GM10248 (cell line): ENCODE data around the gene C14orf180.

ENCODE experiments used
- CTCF ChIA-PET: fragments of 300-600 bp; sonication (Branson Sonifier 250); formaldehyde crosslinking; extraction: SDS; loops from one replicate; lab custom pipeline; 2021; ENCODE audit warnings: antibody characterized with exemption; lab: Yijun Ruan, JAX
- POLR2A ChIA-PET: fragments of 350-650 bp; sonication (Branson Sonifier 250); formaldehyde crosslinking; extraction: SDS; loops from one replicate; lab custom pipeline; 2020; ENCODE audit warnings: antibody characterized with exemption; lab: Yijun Ruan, JAX
- DNase-seq: peaks from one replicate; pipeline ENCODE4 v3.0.0; 2012; ENCODE audit errors: extremely low spot score
- CTCF ChIP-seq: IDR thresholded peaks from 2 replicates; pipeline ENCODE4 v1.5.1; 2012; ENCODE audit warnings: mild to moderate bottlenecking, low read depth; ENCODE audit errors: extremely low read depth, missing control alignments, control extremely low read depth

C14orf180 gene

GRCh38 chr14:104554088-104554607 is 25.4 kb upstream of the C14orf180 start:
- ChIA-PET POLR2A (no interaction called here), CTCF (interaction anchor here (2.4 kb wide), 1 partner anchor 10 kb away, joined by 8 read pairs; no protein-coding TSS in a partner anchor)
- no peak for DNase-seq
- TF ChIP-seq CTCF = no peak

DNA sequence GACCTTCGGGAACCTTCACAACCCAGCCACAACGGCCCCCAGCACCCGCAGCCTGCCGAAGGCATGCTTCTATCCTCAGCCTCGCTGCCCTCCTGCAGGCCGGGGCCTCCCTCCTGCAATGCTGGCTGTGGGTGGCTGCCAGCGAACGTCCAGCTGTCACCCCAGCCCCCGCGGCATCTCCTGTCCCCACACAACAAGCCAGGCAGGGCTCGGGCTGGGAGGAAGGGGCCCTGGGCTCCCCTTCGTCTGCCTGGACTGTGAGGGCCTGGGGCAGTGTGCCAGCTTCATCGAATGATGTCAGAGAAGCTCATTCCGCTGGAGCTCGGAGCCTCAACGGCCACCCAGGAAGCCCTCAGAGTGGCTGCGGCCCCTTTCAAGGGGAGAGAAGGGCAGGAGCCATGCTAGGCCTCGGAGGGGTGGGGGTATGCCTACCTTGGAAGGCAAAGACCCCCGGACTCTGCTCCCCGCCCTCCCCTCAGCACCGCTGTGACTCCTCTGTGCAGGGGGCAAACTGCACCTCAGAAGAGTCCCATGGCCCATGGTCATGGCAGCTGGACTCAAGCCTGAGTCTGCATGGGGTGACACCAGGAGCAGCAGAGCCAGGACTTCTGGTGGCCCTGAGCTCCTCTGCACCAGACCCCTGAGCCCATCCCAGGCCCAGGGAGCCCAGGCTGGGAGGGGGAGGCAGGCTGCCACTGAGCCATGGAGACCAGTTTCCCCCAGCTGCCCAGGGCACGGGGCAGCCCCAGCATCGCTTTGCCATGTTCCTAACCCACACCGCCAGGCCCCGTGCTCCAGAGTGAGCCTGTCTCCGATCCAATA is 24.7 kb upstream of the C14orf180 start:
- POLR2A ChIA-PET = no interaction called here
- no peak for DNase-seq
- no peak for TF ChIP-seq CTCF
- CTCF ChIA-PET = interaction anchor here (2.4 kb wide), 1 partner anchor 9 kb away, joined by 8 read pairs; no protein-coding TSS in a partner anchor

DNA sequence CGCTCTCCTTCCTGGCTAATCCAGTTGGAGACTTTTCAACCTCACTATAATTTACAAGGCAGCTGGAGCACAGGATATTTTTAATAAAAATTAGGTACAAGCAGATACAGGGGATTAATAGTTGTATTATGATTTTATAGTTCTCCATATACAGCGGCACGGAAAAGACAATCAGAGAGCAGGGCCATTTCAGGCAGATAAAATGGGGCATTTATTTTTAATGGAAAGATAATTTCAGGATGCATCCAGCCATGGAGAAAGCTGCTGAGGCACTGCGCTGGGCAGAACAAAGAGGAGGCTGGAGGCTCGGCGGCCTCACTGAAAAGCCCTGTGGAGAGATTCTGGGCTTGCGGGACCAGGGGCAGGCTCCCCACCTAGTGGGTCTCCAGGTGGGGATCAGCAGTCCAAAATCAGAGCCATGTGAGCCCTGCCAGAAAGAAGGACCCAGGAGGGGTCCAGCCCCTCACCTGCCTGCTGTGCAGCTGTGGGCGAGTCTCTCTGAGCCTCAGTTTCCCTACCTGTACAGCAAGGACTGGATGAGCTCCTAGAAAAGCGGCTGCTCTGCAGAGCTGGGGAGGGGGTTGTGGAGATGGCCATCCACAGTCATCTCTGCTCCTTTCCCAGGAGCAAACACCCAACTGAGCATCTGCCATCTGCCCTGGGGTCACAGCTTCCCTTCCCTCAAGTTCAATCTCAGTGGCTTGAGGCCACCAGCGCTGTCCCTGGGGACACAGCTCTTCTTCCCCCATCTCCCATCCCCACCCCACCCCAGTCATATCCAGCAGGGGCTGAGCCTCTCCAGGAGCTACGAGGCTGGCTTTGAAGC is 23.9 kb upstream of the C14orf180 start:
- TF ChIP-seq CTCF = no peak
- CTCF ChIA-PET = interaction anchor here (1.6 to 2.4 kb wide), 2 partner anchors 8 to 10 kb away, joined by 4 to 8 read pairs; no protein-coding TSS in a partner anchor
- no peak for DNase-seq
- POLR2A ChIA-PET = no interaction called here

DNA sequence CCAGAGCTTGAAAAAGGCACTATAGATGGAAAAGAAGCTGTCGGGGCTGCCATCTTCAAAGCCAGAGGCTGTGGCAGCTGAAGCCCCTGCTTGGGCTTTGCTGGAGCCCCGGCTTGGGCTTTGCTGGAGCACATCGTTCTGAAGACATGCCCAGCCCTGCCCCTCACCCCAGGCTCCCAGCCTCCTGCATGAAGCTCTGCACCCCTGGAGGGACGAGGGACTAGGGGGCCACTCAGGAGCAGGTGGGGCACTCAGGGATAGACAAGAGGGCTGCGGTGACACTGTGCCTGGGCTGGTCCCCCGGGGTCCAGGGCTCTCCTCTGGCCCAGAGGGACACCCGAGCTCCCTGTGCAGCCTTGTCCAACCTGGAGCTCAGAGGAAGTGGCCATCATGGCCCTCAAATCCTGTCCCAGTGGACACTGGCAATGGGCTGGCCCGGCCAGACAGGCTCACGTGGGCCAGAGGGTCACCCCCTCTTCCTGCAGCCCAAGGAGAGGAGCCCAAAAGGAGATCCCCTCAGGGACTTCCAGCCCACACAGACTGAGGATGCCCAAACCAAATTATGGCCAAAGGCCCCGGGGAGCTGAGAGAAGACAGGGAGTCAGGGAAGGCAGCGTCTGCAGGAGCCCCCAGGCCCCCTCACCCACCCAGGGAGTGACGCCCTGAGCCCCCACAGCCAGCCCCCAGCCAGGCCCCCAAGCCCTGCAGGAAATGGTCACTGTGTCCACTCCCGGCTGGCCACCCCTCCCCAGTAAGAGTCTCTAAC is 23.1 kb upstream of the C14orf180 start:
- DNase-seq = no peak
- CTCF ChIA-PET = interaction anchor here (1.6 to 2.4 kb wide), 2 partner anchors 8 to 9 kb away, joined by 4 to 8 read pairs; no protein-coding TSS in a partner anchor
- POLR2A ChIA-PET = no interaction called here
- no peak for TF ChIP-seq CTCF

DNA sequence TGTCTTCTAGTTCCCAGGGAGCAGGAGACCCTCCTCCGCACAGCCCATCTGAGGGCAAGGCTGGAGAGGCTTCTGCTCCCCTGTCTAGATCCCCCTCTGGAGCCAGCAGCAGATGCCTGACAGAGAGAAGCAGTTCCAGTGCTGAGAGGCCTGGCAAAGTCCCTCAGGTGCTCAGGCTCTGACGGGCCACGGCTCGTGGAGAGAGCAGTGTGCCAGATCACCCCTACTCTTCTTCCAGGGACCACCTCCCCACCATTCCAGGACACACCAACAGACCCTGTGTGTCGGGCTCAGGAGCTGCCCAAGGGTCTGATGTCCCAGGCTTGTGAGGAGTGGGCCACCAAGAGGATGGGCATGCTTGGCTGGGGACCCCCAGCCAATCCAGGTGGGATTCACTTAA is 22.5 kb upstream of the C14orf180 start:
- POLR2A ChIA-PET = no interaction called here
- TF ChIP-seq CTCF = no peak
- CTCF ChIA-PET = interaction anchor here (1.3 to 1.6 kb wide), 2 partner anchors 8 to 419 kb away, joined by 4 read pairs; no protein-coding TSS in a partner anchor
- DNase-seq = no peak
